Kidney epithelial cell (primary cell): ENCODE measurements around the gene ATRAID. TPM values are rescaled to one million over a fixed set of nuclear protein-coding genes. Genes with fewer than 3 reads are reported as not detected.

Experiments used
- DNase-seq: peaks from one replicate; pipeline ENCODE4 v3.0.0-alpha.2; 2010; ENCODE audit warnings: low read depth
- H3K27me3 ChIP-seq: 2 replicates; pipeline ENCODE4 v1.6.0; 2011; ENCODE audit warnings: low read length; ENCODE audit not compliant: control insufficient read depth, insufficient read depth
- H3K36me3 ChIP-seq: 2 replicates; pipeline ENCODE4 v1.5.1; 2011; ENCODE audit warnings: low read length; ENCODE audit not compliant: control insufficient read depth, insufficient read depth
- H3K4me3 ChIP-seq: 2 replicates; pipeline ENCODE4 v1.5.1; 2011; ENCODE audit warnings: low read depth, mild to moderate bottlenecking, control low read depth, low read length
- CTCF ChIP-seq: IDR thresholded peaks from 2 replicates; pipeline ENCODE4 v1.5.1; 2011; ENCODE audit warnings: mild to moderate bottlenecking, moderate library complexity, low read length, control low read depth, inconsistent platforms; ENCODE audit not compliant: insufficient read depth, poor library complexity, severe bottlenecking
- total RNA-seq: library from RNA; depleted of rRNA; stranded (reverse); fragments of >200 nt; gene quantifications from 2 replicates; pipeline ENCODE4 v1.2.3, GENCODE V29; 2015

Gene ATRAID
- total RNA-seq, 1 donor from 2014 or later = 146 TPM

DNA sequence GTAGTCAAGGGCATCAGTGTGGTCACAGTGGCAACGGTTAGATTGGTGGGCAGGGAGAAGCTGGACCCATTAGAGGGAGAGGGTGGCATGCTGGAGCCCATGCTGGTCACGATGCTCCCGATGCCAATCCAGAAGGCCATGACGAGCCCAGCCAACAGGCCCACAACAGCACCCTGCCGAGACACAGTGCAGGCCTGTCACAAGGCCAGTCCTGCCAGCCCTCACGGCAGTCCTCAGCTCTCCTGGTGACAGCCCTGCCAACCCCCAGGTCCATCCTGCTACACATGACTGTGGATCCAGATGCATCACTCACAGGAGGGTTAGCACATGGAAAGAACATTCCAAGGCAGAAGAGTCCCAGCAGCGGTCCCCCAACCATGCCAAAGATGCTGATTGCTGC, 10.2 kb upstream of the ATRAID start:
- no peak for DNase-seq
- no peaks in the 10 kb centered on the region for H3K27me3 ChIP-seq
- H3K36me3 ChIP-seq = peaks cover 4% of the 10 kb centered on the region
- no peak overlapping the region for H3K4me3 ChIP-seq
- no peak for TF ChIP-seq CTCF

- Histone ChIP-seq H3K4me3 (no peak overlapping the region), H3K36me3 (peaks cover 4% of the 10 kb centered on the region), H3K27me3 (no peaks in the 10 kb centered on the region)
- DNase-seq = no peak
- no peak for TF ChIP-seq CTCF
These were observed 9.0 kb upstream of the ATRAID start for GRCh38 chr2:27202854-27203253.

GRCh38 chr2:27203741-27204140, 8.1 kb upstream of the ATRAID start:
- H3K36me3 ChIP-seq = peaks cover 4% of the 10 kb centered on the region
- H3K4me3 ChIP-seq = no peak overlapping the region
- TF ChIP-seq CTCF = no peak
- H3K27me3 ChIP-seq = no peaks in the 10 kb centered on the region
- no peak for DNase-seq

DNA sequence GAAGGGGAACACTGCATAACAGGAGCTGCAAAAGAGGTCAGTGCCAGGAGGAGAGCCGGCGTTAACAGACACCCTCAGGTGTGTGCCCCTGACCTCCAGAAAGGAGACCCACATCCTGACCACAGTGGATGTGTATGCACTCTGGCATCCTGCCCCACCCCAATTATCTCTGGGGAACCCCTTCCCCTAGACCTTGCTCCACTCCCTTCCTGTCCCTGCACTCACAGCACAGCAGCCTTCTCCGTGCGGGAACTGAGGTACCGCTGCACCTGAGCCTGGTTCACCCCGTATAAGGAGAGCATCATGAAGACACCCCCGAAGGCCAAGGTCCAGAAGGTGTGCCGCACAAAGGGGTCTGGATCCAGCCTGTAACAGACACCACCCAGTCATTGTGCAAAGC, 7.3 kb upstream of the ATRAID start:
- DNase-seq = no peak
- peaks cover 4% of the 10 kb centered on the region for H3K36me3 ChIP-seq

GRCh38 chr2:27205206-27205605, 6.6 kb upstream of the ATRAID start:
- no peak for DNase-seq
- TF ChIP-seq CTCF = no peak
- Histone ChIP-seq H3K36me3 (peaks cover 4% of the 10 kb centered on the region), H3K4me3 (no peak overlapping the region), H3K27me3 (no peaks in the 10 kb centered on the region)

More for the DNA sequence above, 7.3 kb upstream of the ATRAID start:
- no peak for TF ChIP-seq CTCF
- H3K4me3 ChIP-seq = no peak overlapping the region
- no peaks in the 10 kb centered on the region for H3K27me3 ChIP-seq

GRCh38 chr2:27206346-27206745, 5.5 kb upstream of the ATRAID start:
- Histone ChIP-seq H3K4me3 (no peak overlapping the region), H3K36me3 (peaks cover 4% of the 10 kb centered on the region), H3K27me3 (no peaks in the 10 kb centered on the region)
- DNase-seq = no peak
- no peak for TF ChIP-seq CTCF
